CD14-positive monocyte (primary cell): ENCODE data around the gene HCN2. TPM values are rescaled to one million over a fixed set of nuclear protein-coding genes. Genes with fewer than 3 reads are reported as not detected.
A peak's percentile ranks its signal among the peaks of the same experiment; 100 is the strongest.

Experiments used
- DNase-seq, 3 donors: peaks; one replicate each; pipeline ENCODE4 v3.0.0-alpha.2; 2011 to 2022
- H2AFZ ChIP-seq: 2 replicates; pipeline ENCODE4 v1.6.0; 2012; ENCODE audit warnings: mild to moderate bottlenecking, low read depth, low read length, inconsistent platforms; ENCODE audit not compliant: insufficient read depth, poor library complexity, severe bottlenecking
- H3K27ac ChIP-seq, 2 donors: 1 replicate in 1 of 2; 2 replicates in 1 of 2; pipeline ENCODE4 v1.5.1; 2012 to 2013; ENCODE audit warnings: low read length in 2 of 2, control low read depth in 1 of 2, inconsistent platforms in 1 of 2, low read depth in 1 of 2, mild to moderate bottlenecking in 1 of 2
- H3K27me3 ChIP-seq, 2 donors: one replicate each; pipeline versions ENCODE4 v1.6.0 to v1.6.1; 2011 to 2013; ENCODE audit warnings: low read length in 2 of 2; ENCODE audit not compliant: control insufficient read depth in 2 of 2, insufficient read depth in 2 of 2
- H3K36me3 ChIP-seq, 2 donors: replicated peaks in 1 of 2; 1 replicate in 1 of 2; 2 replicates in 1 of 2; pipeline versions ENCODE4 v1.5.1 to v1.6.1; 2012 to 2013; ENCODE audit warnings: low read length in 2 of 2, control low read depth in 1 of 2, inconsistent platforms in 1 of 2, mild to moderate bottlenecking in 1 of 2; ENCODE audit not compliant: insufficient read depth in 2 of 2, control insufficient read depth in 1 of 2
- H3K4me1 ChIP-seq, 2 donors: 1 replicate in 1 of 2; 2 replicates in 1 of 2; pipeline versions ENCODE4 v1.5.1 to v1.6.1; 2012 to 2013; ENCODE audit warnings: low read length in 2 of 2, control low read depth in 1 of 2, inconsistent platforms in 1 of 2, mild to moderate bottlenecking in 1 of 2, moderate library complexity in 1 of 2; ENCODE audit not compliant: insufficient read depth in 2 of 2, control insufficient read depth in 1 of 2
- H3K4me2 ChIP-seq: replicated peaks from 2 replicates; pipeline ENCODE3; 2012; ENCODE audit warnings: low read length, moderate library complexity, mild to moderate bottlenecking; ENCODE audit not compliant: poor library complexity, severe bottlenecking; ENCODE audit errors: extremely low read depth
- H3K4me3 ChIP-seq, 3 experiments: fragments of 200-600 bp in 1 of 3; sonication (generic) in 1 of 3; replicated peaks in 1 of 3; 1 replicate in 2 of 3; 2 replicates in 1 of 3; pipeline ENCODE4 v1.5.1; 2011 to 2013; ENCODE audit warnings: low read length in 3 of 3, mild to moderate bottlenecking in 3 of 3, control low read depth in 2 of 3, low read depth in 2 of 3, inconsistent platforms in 1 of 3, moderate library complexity in 1 of 3
- H3K79me2 ChIP-seq: 2 replicates; pipeline ENCODE4 v1.6.0; 2012; ENCODE audit warnings: mild to moderate bottlenecking, control low read depth, inconsistent platforms, low read length, moderate library complexity; ENCODE audit not compliant: insufficient read depth
- H3K9ac ChIP-seq: 2 replicates; pipeline ENCODE4 v1.6.0; 2017; ENCODE audit warnings: low read length, mild to moderate bottlenecking; ENCODE audit not compliant: insufficient read depth, poor library complexity, severe bottlenecking
- H3K9me3 ChIP-seq, 2 donors: replicated peaks in 1 of 2; 1 replicate in 1 of 2; 2 replicates in 1 of 2; pipeline versions ENCODE4 v1.5.1 to v1.6.1; 2012 to 2013; ENCODE audit warnings: low read length in 2 of 2, control low read depth in 1 of 2; ENCODE audit not compliant: control insufficient read depth in 1 of 2, insufficient read depth in 1 of 2
- H4K20me1 ChIP-seq: 2 replicates; pipeline ENCODE4 v1.6.0; 2012; ENCODE audit warnings: mild to moderate bottlenecking, low read length, control low read depth, moderate library complexity; ENCODE audit not compliant: insufficient read depth
- H3K27ac Mint-ChIP-seq, 7 donors: one replicate each; pipeline ENCODE4 v1.8.0; 2020; ENCODE audit warnings: mild to moderate bottlenecking in 7 of 7, mixed read lengths in 7 of 7, moderate library complexity in 6 of 7, inconsistent platforms in 2 of 7
- H3K27me3 Mint-ChIP-seq, 3 donors: one replicate each; pipeline ENCODE4 v1.8.0; 2021 to 2022; ENCODE audit warnings: low read depth in 3 of 3, mild to moderate bottlenecking in 3 of 3, mixed read lengths in 3 of 3, moderate library complexity in 3 of 3, inconsistent platforms in 1 of 3
- H3K36me3 Mint-ChIP-seq, 2 donors: one replicate each; pipeline ENCODE4 v1.8.0; 2020; ENCODE audit warnings: mixed read lengths in 2 of 2, inconsistent platforms in 1 of 2, mild to moderate bottlenecking in 1 of 2
- H3K4me1 Mint-ChIP-seq: one replicate; pipeline ENCODE4 v1.8.0; 2020; ENCODE audit warnings: mild to moderate bottlenecking, mixed read lengths
- H3K4me3 Mint-ChIP-seq, 2 donors: one replicate each; pipeline ENCODE4 v1.8.0; 2020; ENCODE audit warnings: mild to moderate bottlenecking in 2 of 2, mixed read lengths in 2 of 2, moderate library complexity in 1 of 2
- H3K9me3 Mint-ChIP-seq, 7 donors: one replicate each; pipeline ENCODE4 v1.8.0; 2020 to 2022; ENCODE audit warnings: mixed read lengths in 7 of 7, mild to moderate bottlenecking in 6 of 7, moderate library complexity in 6 of 7, inconsistent platforms in 2 of 7
- CTCF ChIP-seq: fragments of 200-600 bp; IDR thresholded peaks from one replicate; pipeline ENCODE4 v1.8.0; 2022; ENCODE audit warnings: antibody characterized with exemption, mild to moderate bottlenecking
- WGBS: methylation state at CpG from one replicate; pipeline ENCODE4 v1.1.5; 2013; ENCODE audit warnings: missing lambda C conversion rate; ENCODE audit not compliant: insufficient coverage; 5-methylcytosine and 5-hydroxymethylcytosine counted together
- intact Hi-C, 2 donors: fragments of 100-400 bp; cut with micrococcal nuclease; formaldehyde crosslinking; loops; one replicate each; pipeline versions ENCODE4 v1.15.0 to v1.15.1; 2023
- polyA plus RNA-seq, 3 donors: library from polyadenylated mRNA; depleted of rRNA in 1 of 3; unstranded in 2 of 3; stranded (reverse) in 1 of 3; fragments of 300-500 nt in 2 of 3; fragments of >200 nt in 1 of 3; fragmentation: Illumina TruSeq in 2 of 3; gene quantifications; 1 replicate in 2 of 3; 2 replicates in 1 of 3; pipeline ENCODE4 v1.2.3, GENCODE V29; 2012 to 2021

HCN2 gene
- polyA plus RNA-seq, 3 donors = 0.21 TPM; not detected in 2

- Histone ChIP-seq H3K9me3 (no peaks in the 10 kb centered on the region), H3K4me3 (peak overlapping the region; percentile 61 to 93 (median 88)), H3K4me2 (peak overlapping the region; percentile 87), H3K27me3 (no peaks in the 10 kb centered on the region), H3K27ac (peak overlapping the region; percentile 75 to 79), H2AFZ (peak overlapping the region; percentile 67), H3K36me3 (peaks cover 16 to 20% of the 10 kb centered on the region in 2 donors), H4K20me1 (peaks cover 56% of the 10 kb centered on the region), H3K9ac (peak overlapping the region; percentile 91), H3K4me1 (peaks cover 49 to 69% of the 10 kb centered on the region in 2 donors), H3K79me2 (peaks cover 63% of the 10 kb centered on the region)
- H3K36me3 Mint-ChIP-seq = peaks cover 3 to 21% of the 10 kb centered on the region in 2 donors
- peak overlapping the region; percentile 91 to 97 for H3K4me3 Mint-ChIP-seq
- DNase-seq = peak; percentile 48 to 59 (median 48)
- no peak for TF ChIP-seq CTCF
- H3K27me3 Mint-ChIP-seq = no peaks in the 10 kb centered on the region
- H3K9me3 Mint-ChIP-seq = no peaks in the 10 kb centered on the region
- intact Hi-C loops = loop anchor here in 1 of 2 donors (2.0 to 5.0 kb wide), 5 partner anchors 19 to 136 kb away; partner anchors contain the start of genes BSG, POLRMT and PTBP1
- H3K27ac Mint-ChIP-seq = peak overlapping the region; percentile 86 to 96 (median 93)
- peaks cover 53% of the 10 kb centered on the region for H3K4me1 Mint-ChIP-seq
- WGBS = under 1% methylated on average over 27 of the region's 31 CpGs
Measured at GRCh38 chr19:661427-662196, 71.9 kb downstream of the HCN2 start.

GRCh38 chr19:662207-662961, 72.7 kb downstream of the HCN2 start:
- H3K79me2 ChIP-seq = peaks cover 55% of the 10 kb centered on the region
- DNase-seq = peak in 2 of 3 donors; percentile 40 to 56

More at GRCh38 chr19:662207-662961, 72.7 kb downstream of the HCN2 start:
- peaks cover 55% of the 10 kb centered on the region for H3K4me1 Mint-ChIP-seq
- peaks cover 48% of the 10 kb centered on the region for H4K20me1 ChIP-seq
- H3K27ac Mint-ChIP-seq = peak overlapping the region; percentile 86 to 96 (median 93)
- peak overlapping the region; percentile 91 to 97 for H3K4me3 Mint-ChIP-seq
- under 1% methylated on average over 81 of the region's 81 CpGs for WGBS
- H2AFZ ChIP-seq = peak overlapping the region; percentile 67
- H3K36me3 ChIP-seq = peaks cover 10 to 16% of the 10 kb centered on the region in 2 donors
- H3K9me3 ChIP-seq = no peaks in the 10 kb centered on the region
- intact Hi-C loops = loop anchor here in 1 of 2 donors (2.0 to 5.0 kb wide), 5 partner anchors 18 to 135 kb away; partner anchors contain the start of genes BSG, POLRMT and PTBP1
- H3K27ac ChIP-seq = peak overlapping the region; percentile 75 to 79
- H3K9ac ChIP-seq = peak overlapping the region; percentile 91
- H3K27me3 ChIP-seq = no peaks in the 10 kb centered on the region
- H3K27me3 Mint-ChIP-seq = peaks cover 0 to 1% (median 0%) of the 10 kb centered on the region in 3 donors
- H3K36me3 Mint-ChIP-seq = peaks cover 1 to 18% of the 10 kb centered on the region in 2 donors
- peak overlapping the region; percentile 61 to 93 (median 88) for H3K4me3 ChIP-seq
- H3K4me2 ChIP-seq = peak overlapping the region; percentile 87
- H3K9me3 Mint-ChIP-seq = no peaks in the 10 kb centered on the region
- H3K4me1 ChIP-seq = peaks cover 56 to 77% of the 10 kb centered on the region in 2 donors
- TF ChIP-seq CTCF = no peak
